ENCODE data around the gene SLC37A1.

SLC37A1 gene

DNA sequence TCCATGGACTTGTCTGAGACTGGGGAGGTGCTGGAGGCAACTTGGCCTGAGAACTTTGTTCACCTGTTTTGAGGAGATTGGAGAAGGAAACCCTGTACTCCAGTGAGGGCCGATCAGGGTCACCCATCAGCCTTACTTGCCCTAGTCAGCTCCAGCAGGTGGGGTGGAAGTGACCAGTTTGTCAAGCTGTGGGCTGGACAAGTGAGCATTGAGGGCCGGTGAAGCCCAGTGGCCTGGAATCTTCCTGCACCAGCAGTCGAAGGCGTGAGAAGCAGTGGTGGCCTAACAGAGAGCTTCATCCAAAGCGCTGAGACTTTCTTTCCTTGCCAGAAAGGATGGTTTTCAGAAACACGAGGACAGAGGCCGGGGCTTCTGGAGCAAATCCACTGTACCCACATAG, 9.6 kb downstream of the SLC37A1 start:
- no peak for DNase-seq (ENCODE audit: low read depth)
- no peak overlapping the region for H3K4me3 ChIP-seq (ENCODE audit: low read depth, low read length)

DNA sequence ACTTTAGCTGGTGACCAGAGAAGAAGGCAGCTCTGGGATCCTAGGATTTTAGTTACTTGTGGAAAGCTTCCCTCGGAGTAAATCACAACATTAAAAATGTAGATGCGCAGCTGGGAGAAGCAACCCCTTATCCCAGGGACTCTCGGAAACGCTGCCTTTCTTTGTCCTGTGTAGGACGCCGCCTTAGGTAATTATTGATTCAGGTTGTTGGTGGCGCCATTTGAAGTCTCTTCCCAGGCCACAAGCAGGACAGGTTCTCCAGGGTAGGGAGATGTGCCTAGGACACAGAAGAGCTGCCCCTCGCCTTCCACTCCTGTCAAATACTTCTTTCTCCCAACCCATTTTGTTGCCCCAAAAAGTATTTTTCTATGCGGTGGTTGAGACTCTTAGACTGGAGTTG, 10.3 kb downstream of the SLC37A1 start:
- no peak for DNase-seq (ENCODE audit: low read depth)
- no peak overlapping the region for H3K4me3 ChIP-seq (ENCODE audit: low read depth, low read length)

DNA sequence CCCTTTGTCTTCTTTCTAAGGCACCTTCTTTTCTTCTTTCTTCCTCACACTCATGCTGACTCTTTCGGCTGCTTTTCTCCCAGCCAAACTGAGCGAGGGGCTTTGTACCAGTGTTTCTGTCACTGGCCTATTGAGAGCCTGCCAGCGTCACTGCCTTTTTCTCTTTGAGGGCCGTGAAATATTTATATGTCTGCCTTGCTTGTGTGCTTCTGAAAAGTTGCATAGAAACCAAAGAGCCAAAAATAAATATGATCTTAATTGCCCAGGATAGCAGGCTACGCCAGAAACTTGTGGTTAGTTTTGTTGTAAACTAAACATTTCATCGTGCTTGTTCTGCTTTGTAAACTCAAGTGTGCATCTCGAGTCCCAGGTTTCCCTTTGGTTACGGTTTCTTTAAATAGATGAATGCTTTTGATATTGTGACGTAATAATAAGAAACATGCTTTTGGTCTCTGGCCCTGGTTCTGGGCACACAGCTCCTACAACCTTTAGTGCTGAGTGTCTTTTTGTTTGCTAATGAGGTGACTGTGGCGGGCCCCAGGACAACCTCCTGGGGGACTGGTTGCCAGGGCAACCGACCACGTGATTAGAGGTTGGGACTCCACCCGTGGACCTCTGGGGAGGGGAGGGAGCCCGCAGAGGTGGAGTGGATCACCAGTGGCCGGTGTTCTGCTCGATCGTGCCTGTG, 10.8 kb downstream of the SLC37A1 start:
- no peak for DNase-seq (ENCODE audit: low read depth)

DNA sequence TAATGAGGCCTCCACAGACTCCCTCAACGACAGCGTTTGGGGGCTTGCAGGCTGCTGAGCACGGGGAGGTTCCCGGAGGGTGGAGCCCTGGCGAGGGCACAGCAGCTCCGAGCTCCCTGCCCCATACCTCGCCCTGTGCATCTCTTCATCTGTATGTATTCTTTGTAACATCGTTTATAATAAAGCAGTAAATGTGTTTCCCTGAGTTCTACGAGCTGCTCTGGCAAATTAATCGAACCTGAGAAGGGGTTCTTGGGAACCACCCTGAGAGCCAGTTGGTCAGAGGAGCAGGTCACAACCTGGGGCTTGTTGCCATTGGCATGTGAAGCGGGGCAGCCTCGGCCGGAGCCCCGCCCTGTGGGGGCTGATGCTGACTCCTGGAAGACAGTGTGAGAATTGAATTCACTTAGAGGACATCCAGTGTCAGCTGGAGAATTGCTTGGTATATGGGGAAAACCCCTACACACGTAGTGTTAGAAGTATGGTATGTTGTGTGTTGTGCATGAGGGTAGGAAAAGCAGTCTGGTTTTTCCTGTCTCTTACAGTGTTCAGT, 11.5 kb downstream of the SLC37A1 start:
- DNase-seq (ENCODE audit: low read depth) = no peak
- H3K4me3 ChIP-seq (ENCODE audit: low read depth, low read length) = no peak overlapping the region

More for the DNA sequence above, 10.8 kb downstream of the SLC37A1 start:
- H3K4me3 ChIP-seq (ENCODE audit: low read depth, low read length) = no peak overlapping the region

DNA sequence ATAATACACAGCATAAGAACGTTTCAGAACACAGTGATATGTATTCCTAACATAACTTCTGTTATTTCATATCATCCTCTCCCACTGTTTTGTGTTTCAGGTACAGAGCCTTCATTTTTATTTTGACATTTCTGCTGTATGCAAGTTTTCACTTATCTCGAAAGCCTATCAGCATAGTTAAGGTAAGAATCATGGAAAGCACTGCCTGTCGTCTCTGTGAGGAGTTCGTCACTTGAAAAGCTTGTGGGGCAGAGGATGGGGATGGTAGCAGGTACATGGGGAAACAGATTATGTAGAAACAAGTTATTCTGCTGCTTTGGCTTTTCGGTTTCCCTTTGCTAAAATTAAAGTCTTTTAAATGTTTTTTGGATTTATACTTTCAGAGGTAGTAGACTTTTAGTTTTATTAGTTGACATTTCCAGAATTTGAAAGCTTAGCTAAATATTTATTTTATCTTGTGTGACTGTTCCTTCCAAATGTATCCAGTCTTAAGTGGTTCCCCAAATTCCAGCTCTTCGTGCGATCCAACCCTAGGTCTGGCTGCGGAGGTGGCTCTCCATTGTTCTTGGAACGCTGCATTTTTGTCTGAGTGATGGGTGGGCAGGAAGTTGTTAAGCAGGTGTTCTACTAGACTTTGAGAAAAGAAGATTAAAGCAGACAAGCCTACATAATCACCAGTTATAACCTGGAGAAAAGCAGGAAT, 12.2 kb downstream of the SLC37A1 start:
- no peak overlapping the region for H3K4me3 ChIP-seq (ENCODE audit: low read depth, low read length)
- DNase-seq (ENCODE audit: low read depth) = no peak

DNA sequence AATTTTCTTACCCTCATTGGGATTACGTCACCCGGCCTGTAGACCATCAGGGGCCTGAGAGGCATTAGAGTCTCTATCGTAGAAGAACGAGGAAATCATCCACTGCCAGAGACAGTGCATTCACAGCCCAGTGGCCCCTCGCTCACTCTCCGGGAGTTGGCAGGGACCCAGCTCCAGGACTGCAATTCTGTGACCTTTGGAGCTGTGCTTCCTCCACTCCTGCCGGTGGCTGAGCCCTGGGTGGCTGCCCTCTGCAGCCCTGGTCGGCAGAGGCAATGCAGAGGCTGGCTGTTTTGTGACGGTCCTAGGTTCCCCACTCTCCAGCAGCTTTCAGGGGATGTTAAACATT, 12.7 kb downstream of the SLC37A1 start:
- DNase-seq (ENCODE audit: low read depth) = no peak
- H3K4me3 ChIP-seq (ENCODE audit: low read depth, low read length) = no peak overlapping the region

DNA sequence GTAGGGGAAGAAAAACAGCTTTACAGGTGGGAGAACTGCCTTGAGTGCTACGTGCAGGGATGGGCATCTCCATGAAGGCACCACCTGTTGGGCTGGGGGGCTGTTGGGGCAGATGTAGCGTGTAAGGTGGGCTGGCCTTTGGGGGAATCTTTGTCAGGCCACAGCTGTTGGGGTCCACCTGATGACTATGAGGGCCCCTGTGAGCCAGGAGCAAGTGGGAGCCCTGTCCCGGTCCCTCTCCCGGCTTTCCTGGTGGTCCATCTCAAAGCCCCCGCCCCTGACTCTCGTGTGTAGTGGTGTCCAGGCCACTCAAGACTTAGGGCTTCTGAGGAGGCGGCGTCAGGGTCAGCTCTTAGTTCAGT, 13.5 kb downstream of the SLC37A1 start:
- H3K4me3 ChIP-seq (ENCODE audit: low read depth, low read length) = no peak overlapping the region

DNA sequence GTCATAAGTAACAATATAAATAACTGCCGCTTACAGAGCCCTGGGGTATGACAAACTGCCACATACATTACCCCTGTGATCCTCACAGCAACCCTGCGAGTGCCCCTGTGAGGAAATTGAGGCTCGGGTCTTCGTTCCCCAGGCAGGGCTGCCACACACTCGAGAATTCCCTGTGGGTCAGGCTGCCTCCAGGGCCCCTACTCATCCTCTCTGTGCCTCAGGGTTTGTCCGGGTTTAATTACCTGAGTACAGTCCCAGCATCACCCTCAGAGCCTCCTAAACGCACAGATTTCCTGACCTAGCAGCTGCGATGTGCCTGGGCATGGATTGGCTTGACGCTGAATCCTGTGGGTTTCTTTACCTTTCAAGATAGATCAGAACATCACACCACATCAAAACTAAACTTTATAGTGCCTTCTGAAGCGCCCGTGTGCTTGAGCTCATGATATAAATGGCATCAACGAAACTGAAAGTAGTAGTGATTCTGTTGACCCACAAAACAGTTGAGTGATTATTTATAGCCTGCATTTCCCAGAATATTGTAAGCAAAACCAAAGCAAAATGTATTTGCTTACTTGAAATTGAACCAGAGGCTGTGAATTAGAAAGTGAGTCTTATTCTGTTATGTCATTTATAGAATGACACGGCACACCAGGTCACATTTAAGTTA, 14.0 kb downstream of the SLC37A1 start:
- no peak overlapping the region for H3K4me3 ChIP-seq (ENCODE audit: low read depth, low read length)

More for the DNA sequence above, 13.5 kb downstream of the SLC37A1 start:
- no peak for DNase-seq (ENCODE audit: low read depth)

DNA sequence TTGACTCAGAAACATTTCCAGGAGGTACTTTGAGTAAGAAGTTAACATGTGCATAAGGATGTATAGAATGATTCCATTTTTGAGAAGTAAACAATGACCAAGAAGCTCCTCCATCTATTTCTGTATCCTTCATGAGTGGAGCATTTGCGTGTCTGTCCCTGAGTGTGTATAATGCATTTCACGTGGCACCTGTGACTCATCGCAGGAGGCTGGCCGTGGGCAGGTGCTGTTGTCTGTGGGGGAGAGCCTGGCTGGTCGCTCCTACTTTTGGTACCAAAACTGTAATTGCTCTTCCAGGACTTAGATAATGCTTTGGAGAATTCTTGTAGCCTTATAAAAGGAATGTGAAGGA, 16.5 kb downstream of the SLC37A1 start:
- no peak for DNase-seq (ENCODE audit: low read depth)
- H3K4me3 ChIP-seq (ENCODE audit: low read depth, low read length) = no peak overlapping the region

More for the DNA sequence above, 14.0 kb downstream of the SLC37A1 start:
- no peak for DNase-seq (ENCODE audit: low read depth)

DNA sequence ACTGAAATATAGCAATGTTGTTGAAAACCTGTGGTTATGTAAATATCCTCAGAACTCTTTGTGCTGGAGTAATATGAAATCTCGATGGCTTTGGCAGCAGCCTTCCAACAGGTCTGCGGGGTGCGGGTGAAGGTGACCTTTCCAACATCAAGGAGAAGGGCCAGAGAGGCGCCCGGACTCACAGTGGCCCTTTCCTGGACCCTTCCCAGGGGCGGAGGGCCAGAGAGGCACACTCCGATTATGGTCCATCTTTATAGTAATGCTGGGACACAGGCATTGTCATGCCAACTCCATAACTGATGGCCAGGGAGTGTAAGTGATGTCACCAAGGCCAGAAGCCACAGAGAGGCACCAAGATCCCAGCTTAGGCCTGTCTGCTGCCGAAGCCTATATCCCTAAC, 18.1 kb downstream of the SLC37A1 start:
- DNase-seq (ENCODE audit: low read depth) = no peak
- no peak overlapping the region for H3K4me3 ChIP-seq (ENCODE audit: low read depth, low read length)

DNA sequence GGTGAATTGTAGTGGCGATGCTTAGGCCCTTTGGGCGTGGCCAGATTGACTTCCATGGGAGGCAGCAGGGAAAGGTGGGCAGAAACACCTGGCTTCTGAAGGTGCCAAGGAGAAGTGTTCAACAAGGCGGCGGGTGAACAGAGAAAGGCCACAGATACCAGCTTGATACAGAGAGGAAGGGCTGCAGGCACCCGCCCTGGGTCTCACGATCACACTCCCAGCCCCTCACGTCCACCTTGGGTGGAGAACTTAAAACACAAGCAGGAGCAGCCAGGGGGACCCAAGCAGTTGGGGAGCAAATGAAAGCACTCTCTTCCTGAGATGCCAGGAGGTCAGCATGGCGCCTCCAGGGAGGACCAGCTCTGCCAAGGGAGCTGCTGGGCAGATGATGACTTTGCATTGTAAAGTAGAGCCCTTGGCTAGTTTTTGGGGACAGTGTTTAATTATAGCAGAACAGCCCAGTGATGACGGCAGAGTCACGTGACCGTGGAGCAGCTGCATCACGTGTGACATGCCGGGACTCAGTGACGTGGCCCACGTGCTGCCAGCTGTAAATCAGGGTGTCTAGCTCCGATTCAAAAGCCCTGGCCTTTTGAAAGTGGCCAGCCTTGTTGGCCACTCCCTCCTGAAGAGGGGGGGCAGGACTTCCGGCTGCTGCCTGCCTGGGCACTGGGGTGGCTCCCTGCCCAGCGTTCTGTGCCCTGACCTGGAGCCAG, 19.0 kb downstream of the SLC37A1 start:
- DNase-seq (ENCODE audit: low read depth) = no peak
- no peak overlapping the region for H3K4me3 ChIP-seq (ENCODE audit: low read depth, low read length)

DNA sequence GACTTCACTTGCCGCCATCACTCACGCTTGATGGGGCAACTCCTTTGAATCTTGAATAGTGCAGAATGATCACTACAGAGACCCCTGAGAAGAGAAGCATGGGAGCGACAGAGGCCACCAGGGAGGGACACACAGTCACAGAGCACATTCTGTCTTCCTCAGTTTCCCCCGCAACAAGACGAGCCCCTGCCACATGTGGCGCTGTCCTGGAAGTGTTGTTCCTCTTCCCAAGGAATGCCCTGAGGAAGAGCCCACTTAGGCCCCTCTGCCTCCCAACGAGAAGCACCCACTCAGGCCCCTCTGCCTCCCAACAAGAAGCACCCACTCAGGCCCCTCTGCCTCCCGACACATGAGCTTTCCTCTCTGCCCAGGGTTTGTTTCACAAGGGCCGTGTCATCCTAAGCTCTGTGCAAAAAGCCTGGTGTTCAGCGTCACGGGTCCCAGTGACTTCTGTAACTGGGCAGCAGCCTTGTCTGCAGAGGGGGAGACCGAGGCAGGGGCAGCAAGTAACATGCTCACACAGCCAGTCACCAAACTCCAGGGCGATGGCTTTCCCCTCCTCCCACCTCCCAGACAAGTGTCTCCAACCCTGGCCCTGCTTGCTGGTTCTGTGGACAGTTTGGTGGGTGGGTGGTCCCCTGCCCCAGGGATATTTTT, 19.8 kb downstream of the SLC37A1 start:
- DNase-seq (ENCODE audit: low read depth) = no peak
- H3K4me3 ChIP-seq (ENCODE audit: low read depth, low read length) = no peak overlapping the region

DNA sequence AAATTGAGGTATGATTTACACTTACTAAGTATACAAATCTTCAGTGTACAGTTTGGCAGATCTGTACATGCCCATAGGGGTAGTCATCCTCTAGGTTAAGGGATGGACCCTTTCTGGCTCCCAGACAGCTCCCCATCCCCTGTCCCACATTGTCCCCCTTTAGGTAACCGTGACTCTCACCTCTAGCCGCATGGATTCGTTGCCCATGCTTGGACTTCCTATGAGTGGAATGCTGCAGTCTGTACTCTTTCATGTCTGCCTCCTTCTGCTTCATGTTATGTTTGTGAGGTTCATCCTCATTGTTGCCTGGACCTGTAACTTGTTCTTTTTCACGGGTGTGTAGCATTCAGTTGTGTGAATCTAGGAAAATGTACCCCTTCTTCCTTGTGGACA, 20.3 kb downstream of the SLC37A1 start:
- H3K4me3 ChIP-seq (ENCODE audit: low read depth, low read length) = no peak overlapping the region
- DNase-seq (ENCODE audit: low read depth) = no peak

DNA sequence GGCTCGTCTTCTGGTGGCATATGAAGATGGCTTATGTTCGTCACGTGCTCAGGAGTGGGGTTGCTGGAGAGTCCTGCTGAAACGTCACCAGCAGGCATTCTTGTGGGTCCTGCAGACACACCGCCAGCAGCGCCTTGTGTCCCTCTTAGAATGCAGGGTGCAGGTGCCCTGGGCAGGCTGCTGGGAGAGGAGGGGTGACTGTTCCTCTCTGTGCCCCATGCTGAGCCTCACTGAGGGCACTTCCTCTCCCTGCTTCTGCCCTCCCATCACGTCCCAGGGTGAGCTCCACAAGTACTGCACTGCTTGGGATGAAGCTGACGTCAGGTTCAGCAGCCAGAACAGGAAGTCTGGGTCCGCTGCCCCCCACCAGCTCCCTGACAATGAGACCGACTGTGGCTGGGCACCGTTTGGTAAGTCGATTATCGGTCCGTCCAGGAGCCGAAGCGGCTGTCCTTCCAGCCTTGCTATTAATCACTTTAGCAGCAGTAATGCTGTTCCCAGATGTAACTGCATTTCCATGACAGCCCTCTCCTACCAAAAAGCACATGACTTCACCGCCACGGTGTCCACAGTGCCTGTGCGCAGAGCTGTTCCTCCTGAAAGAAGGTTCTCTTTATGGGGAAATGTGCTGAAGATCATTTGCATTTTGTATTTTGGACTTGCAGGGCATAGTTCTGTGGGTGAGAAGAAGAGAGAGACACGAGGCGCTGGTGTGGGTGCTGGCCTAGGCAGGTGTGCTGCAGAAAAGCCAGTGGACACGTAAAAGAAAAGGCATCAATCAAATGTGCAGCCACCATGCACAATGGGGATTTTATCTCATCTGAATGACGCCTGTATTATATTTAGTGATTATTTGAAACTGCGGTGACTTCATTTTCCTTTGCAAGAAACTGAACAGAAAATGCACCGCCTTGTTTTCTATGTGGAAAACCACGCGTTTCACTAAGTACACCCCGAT, 21.0 kb downstream of the SLC37A1 start:
- no peak for DNase-seq (ENCODE audit: low read depth)
- H3K4me3 ChIP-seq (ENCODE audit: low read depth, low read length) = no peak overlapping the region

DNA sequence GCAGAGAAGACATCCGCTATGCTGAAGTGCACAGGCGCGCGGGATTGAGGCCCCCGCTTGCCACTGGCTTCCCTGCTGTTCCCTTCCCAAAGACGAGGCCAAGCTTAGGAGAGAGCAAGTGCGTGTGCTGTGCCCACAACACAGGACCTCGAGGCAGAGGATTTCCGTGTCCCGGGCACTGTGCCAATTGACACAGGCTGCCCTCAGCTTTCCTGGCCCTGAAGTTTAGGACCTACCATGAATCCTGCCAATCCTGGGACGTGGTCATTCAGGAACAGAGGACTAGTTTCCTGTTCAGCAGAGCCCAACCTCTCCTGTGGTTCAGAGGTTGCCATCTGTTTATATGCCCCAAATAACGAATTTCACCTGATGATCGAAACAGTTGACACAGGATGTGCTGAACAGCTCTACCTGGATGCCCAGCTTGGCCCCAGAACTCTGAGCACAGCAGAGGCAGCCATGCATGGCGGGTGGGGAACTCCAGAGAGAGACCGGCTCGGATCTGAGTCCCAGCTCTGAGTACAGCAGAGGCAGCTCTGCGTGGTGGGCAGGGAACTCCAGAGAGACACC, 22.0 kb downstream of the SLC37A1 start:
- no peak for DNase-seq (ENCODE audit: low read depth)
- H3K4me3 ChIP-seq (ENCODE audit: low read depth, low read length) = no peak overlapping the region

DNA sequence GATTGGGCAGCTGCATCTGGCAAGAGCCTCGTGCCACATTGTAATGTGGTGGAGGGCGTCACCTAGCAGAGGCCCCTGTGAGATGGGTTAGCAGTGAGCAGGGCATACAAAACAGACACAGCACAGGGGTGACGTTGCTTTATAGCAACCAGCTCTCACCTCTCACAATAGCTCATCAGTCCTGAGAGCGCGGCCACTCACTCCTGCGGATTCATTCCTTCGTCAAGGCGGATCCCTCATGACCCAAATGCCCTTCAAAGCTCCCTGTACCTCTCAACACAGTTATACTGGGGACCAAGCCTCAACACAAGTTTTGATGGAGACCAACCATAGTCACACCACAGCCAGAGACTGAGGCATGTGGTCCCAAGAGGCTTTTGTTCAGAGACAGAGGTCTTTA, 22.9 kb downstream of the SLC37A1 start:
- no peak for DNase-seq (ENCODE audit: low read depth)
- no peak overlapping the region for H3K4me3 ChIP-seq (ENCODE audit: low read depth, low read length)

DNA sequence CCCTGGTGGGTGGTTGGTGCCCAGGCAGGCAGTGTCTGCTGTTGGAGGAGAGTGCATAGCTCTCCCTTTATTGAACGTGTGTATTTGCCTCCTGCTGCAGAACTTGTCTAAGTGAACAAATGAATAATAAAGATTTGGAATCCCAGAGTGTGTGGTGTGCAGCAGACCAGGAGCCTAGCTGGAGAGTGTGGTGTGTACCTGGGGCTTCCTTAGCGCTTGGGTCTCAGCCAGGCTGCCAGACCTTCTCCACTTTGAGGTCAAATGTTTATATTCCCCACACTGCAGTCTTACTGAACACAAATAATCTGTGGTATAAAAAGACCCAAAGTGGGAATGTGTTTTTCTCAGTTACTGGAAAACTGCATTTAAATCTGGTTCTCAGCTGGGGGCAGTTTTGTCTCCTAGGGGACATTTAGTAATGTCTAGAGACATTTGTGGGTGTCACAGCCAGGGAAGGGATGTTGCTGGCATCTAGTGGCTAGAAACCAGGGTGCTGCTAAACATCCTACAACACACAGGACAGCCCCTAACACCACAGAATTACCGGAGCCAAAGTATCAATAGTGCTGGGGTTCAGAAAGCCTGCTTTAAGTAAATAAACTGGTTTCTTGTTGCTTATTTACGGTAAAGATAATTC, 23.6 kb downstream of the SLC37A1 start:
- DNase-seq (ENCODE audit: low read depth) = no peak
- H3K4me3 ChIP-seq (ENCODE audit: low read depth, low read length) = no peak overlapping the region

Measured in skeletal muscle cell (primary cell).